Neural cell (in vitro differentiated cells): ENCODE measurements around the gene TMEM59. TPM values are rescaled to one million over a fixed set of nuclear protein-coding genes. Genes with fewer than 3 reads are reported as not detected.

ENCODE experiments used
- H2AFZ ChIP-seq: fragments of 200-600, 300-800 bp; sonication (generic), shearing (Covaris generic); 2 replicates; pipeline ENCODE4 v1.6.0; 2014; ENCODE audit warnings: low read depth, mild to moderate bottlenecking, antibody characterized with exemption, low read length, moderate library complexity
- H3F3A ChIP-seq: fragments of 200-600 bp; shearing (Covaris generic); 2 replicates; pipeline ENCODE4 v1.6.1; 2016; ENCODE audit warnings: mild to moderate bottlenecking, moderate library complexity, mixed read lengths, antibody characterized with exemption, low read length; ENCODE audit not compliant: insufficient read depth, poor library complexity, severe bottlenecking
- H3K27ac ChIP-seq: fragments of 200-600, 300-800 bp; sonication (generic), shearing (Covaris generic); 2 replicates; pipeline ENCODE4 v1.5.1; 2014; ENCODE audit warnings: mild to moderate bottlenecking, low read length, moderate library complexity
- H3K27me3 ChIP-seq: fragments of 300-800, 200-600 bp; sonication (generic), shearing (Covaris generic); 2 replicates; pipeline ENCODE4 v1.6.0; 2014; ENCODE audit warnings: mild to moderate bottlenecking, low read depth, low read length, moderate library complexity; ENCODE audit not compliant: insufficient read depth
- H3K36me3 ChIP-seq: fragments of 300-800, 200-600 bp; sonication (generic), shearing (Covaris generic); 2 replicates; pipeline ENCODE4 v1.5.1; 2014; ENCODE audit warnings: mild to moderate bottlenecking, antibody characterized with exemption, low read length, moderate library complexity; ENCODE audit not compliant: insufficient read depth
- H3K4me2 ChIP-seq: fragments of 300-800, 200-600 bp; sonication (generic), shearing (Covaris generic); 2 replicates; pipeline ENCODE4 v1.6.0; 2014; ENCODE audit warnings: mild to moderate bottlenecking, low read length
- H3K4me3 ChIP-seq: fragments of 300-800, 200-600 bp; sonication (generic), shearing (Covaris generic); 2 replicates; pipeline ENCODE4 v1.5.1; 2014; ENCODE audit warnings: mild to moderate bottlenecking, low read length, moderate library complexity
- H3K79me2 ChIP-seq: fragments of 200-600 bp; shearing (Covaris generic); replicated peaks from 2 replicates; pipeline ENCODE4 v1.6.0; 2014; ENCODE audit warnings: mild to moderate bottlenecking, low read length, moderate library complexity; ENCODE audit not compliant: insufficient read depth
- H3K9ac ChIP-seq: fragments of 300-800, 200-600 bp; sonication (generic), shearing (Covaris generic); 2 replicates; pipeline ENCODE4 v1.6.1; 2016; ENCODE audit warnings: mild to moderate bottlenecking, low read length, mixed read lengths
- H3K9me2 ChIP-seq: fragments of 200-600 bp; shearing (Covaris generic); 2 replicates; pipeline ENCODE4 v1.6.1; 2016; ENCODE audit warnings: mild to moderate bottlenecking, low read length, mixed read lengths; ENCODE audit not compliant: insufficient read depth
- H3K9me3 ChIP-seq: fragments of 200-600, 300-800 bp; sonication (generic), shearing (Covaris generic); 2 replicates; pipeline ENCODE4 v1.6.1; 2016; ENCODE audit warnings: mild to moderate bottlenecking, mixed run types, low read length, moderate library complexity, mixed read lengths
- H4K20me1 ChIP-seq: fragments of 200-600 bp; shearing (Covaris generic); 2 replicates; pipeline ENCODE4 v1.6.1; 2016; ENCODE audit warnings: mild to moderate bottlenecking, mixed run types; ENCODE audit not compliant: insufficient read depth
- CTCF ChIP-seq: fragments of 450-650 bp; IDR thresholded peaks from 2 replicates; pipeline ENCODE4 v1.5.1; 2014; ENCODE audit warnings: antibody characterized with exemption, mild to moderate bottlenecking, moderate library complexity; ENCODE audit not compliant: poor library complexity, severe bottlenecking
- EP300 ChIP-seq: fragments of 450-650 bp; conservative IDR thresholded peaks from 2 replicates; pipeline ENCODE4 v1.6.1; 2014; ENCODE audit warnings: antibody characterized with exemption, mild to moderate bottlenecking, moderate library complexity; ENCODE audit not compliant: poor library complexity, severe bottlenecking
- EZH2 ChIP-seq: fragments of 200-600, 300-800 bp; shearing (Covaris generic), sonication (generic); IDR thresholded peaks from 2 replicates; pipeline ENCODE4 v1.6.1; 2014; ENCODE audit warnings: antibody characterized with exemption, low read length, borderline replicate concordance, mild to moderate bottlenecking; ENCODE audit not compliant: insufficient read depth, poor library complexity, severe bottlenecking
- MXI1 ChIP-seq: fragments of 450-650 bp; conservative IDR thresholded peaks from 2 replicates; pipeline ENCODE4 v1.6.1; 2014; ENCODE audit warnings: antibody characterized with exemption, mild to moderate bottlenecking; ENCODE audit not compliant: poor library complexity, severe bottlenecking
- POLR2AphosphoS5 ChIP-seq: IDR thresholded peaks from 2 replicates; pipeline ENCODE4 v1.6.1; 2012
- RAD21 ChIP-seq: fragments of 450-650 bp; conservative IDR thresholded peaks from 2 replicates; pipeline ENCODE4 v1.6.1; 2014; ENCODE audit warnings: antibody characterized with exemption, mild to moderate bottlenecking, moderate library complexity
- SMC3 ChIP-seq: fragments of 450-650 bp; conservative IDR thresholded peaks from 2 replicates; pipeline ENCODE4 v1.6.1; 2014; ENCODE audit warnings: antibody characterized with exemption, mild to moderate bottlenecking, moderate library complexity; ENCODE audit not compliant: poor library complexity
- TAF1 ChIP-seq: IDR thresholded peaks from 2 replicates; pipeline ENCODE4 v1.6.1; 2012; ENCODE audit warnings: low read depth
- polyA plus RNA-seq: library from polyadenylated mRNA; depleted of rRNA; stranded (reverse); fragments of >200 nt; gene quantifications from 2 replicates; pipeline ENCODE4 v1.2.3, GENCODE V29; 2014
- TF ChIP-seq, protein P1 (sequence below): IDR thresholded peaks from 2 replicates; pipeline ENCODE4 v1.6.1; 2012; ENCODE audit warnings: borderline replicate concordance

TMEM59 gene
- polyA plus RNA-seq, 1 donor from 2014 or later, result 328 TPM

DNA sequence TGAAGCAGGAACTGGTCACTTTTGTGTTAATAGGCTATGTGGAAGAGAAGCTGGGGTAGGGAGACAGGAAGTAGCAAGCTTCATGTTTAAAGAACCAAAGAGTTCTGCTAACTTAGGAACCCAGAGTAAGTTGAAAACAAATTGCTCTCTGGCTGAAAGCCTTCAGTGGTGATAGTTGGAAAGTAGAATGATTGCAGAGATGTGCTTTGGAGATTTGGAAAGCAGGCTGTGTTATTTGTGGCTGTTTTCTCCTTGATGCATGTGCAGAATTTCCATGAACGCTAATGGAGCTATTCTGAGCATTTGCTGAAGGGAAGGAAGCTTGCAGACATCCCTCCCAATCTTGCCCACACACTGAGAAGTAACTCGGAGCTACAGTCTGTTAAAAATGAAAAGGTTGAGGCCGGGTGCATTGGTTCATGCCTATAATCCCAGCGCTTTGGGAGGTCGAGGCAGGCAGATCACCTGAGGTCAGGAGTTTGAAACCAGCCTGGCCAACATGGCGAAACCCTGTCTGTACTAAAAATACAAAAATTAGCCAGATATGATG lies 46.1 kb upstream of the TMEM59 start:
- Histone ChIP-seq H3F3A (no peaks in the 10 kb centered on the region), H3K4me2 (no peak overlapping the region), H3K4me3 (no peak overlapping the region), H3K9me2 (no peaks in the 10 kb centered on the region), H3K79me2 (no peaks in the 10 kb centered on the region), H3K27ac (no peak overlapping the region), H4K20me1 (no peaks in the 10 kb centered on the region), H3K9ac (no peak overlapping the region), H3K9me3 (no peaks in the 10 kb centered on the region), H3K27me3 (no peaks in the 10 kb centered on the region), H2AFZ (no peak overlapping the region), H3K36me3 (no peaks in the 10 kb centered on the region)
- no peak for TF ChIP-seq EZH2
- TF ChIP-seq RAD21, result no peak
- TF ChIP-seq, protein P1, sequence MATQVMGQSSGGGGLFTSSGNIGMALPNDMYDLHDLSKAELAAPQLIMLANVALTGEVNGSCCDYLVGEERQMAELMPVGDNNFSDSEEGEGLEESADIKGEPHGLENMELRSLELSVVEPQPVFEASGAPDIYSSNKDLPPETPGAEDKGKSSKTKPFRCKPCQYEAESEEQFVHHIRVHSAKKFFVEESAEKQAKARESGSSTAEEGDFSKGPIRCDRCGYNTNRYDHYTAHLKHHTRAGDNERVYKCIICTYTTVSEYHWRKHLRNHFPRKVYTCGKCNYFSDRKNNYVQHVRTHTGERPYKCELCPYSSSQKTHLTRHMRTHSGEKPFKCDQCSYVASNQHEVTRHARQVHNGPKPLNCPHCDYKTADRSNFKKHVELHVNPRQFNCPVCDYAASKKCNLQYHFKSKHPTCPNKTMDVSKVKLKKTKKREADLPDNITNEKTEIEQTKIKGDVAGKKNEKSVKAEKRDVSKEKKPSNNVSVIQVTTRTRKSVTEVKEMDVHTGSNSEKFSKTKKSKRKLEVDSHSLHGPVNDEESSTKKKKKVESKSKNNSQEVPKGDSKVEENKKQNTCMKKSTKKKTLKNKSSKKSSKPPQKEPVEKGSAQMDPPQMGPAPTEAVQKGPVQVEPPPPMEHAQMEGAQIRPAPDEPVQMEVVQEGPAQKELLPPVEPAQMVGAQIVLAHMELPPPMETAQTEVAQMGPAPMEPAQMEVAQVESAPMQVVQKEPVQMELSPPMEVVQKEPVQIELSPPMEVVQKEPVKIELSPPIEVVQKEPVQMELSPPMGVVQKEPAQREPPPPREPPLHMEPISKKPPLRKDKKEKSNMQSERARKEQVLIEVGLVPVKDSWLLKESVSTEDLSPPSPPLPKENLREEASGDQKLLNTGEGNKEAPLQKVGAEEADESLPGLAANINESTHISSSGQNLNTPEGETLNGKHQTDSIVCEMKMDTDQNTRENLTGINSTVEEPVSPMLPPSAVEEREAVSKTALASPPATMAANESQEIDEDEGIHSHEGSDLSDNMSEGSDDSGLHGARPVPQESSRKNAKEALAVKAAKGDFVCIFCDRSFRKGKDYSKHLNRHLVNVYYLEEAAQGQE, result no peak
- no peak for TF ChIP-seq MXI1

DNA sequence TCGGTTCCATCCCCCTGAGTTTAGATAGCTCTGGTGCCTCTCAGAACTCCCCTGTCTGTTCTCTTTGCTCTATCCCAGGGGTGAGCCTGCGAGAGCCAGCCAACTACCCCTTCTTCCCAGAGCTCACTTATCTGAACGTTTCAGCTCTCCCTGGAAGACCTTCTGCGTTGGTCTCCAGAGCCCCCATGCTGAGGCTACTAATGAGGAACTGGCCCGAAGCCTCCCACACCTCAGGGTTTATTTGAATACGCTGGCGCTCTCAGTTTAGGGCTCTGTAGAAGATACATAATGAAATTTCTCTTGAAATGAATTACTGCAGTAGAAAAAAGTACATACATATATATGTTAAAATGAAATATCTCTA lies 43.9 kb upstream of the TMEM59 start:
- Histone ChIP-seq H3K9ac (no peak overlapping the region), H3F3A (no peaks in the 10 kb centered on the region), H3K27ac (no peak overlapping the region), H3K9me3 (no peaks in the 10 kb centered on the region), H3K9me2 (no peaks in the 10 kb centered on the region), H3K4me3 (no peak overlapping the region), H3K36me3 (no peaks in the 10 kb centered on the region), H3K27me3 (no peaks in the 10 kb centered on the region), H2AFZ (no peak overlapping the region), H3K4me2 (no peak overlapping the region), H3K79me2 (no peaks in the 10 kb centered on the region), H4K20me1 (no peaks in the 10 kb centered on the region)
- no peak for TF ChIP-seq EZH2
- TF ChIP-seq MXI1, result no peak
- TF ChIP-seq, protein P1, result no peak
- no peak for TF ChIP-seq TAF1
- no peak for TF ChIP-seq RAD21
- TF ChIP-seq CTCF, result no peak
- TF ChIP-seq POLR2AphosphoS5, result no peak
- no peak for TF ChIP-seq EP300
- no peak for TF ChIP-seq SMC3
